Parathyroid adenoma (tissue), 2 donors: ENCODE data around the gene VEGFB.

Experiments used
- H2AFZ ChIP-seq: fragments of 300-600 bp; sonication (generic); one replicate; pipeline ENCODE4 v1.7.0; 2017; ENCODE audit warnings: antibody characterized with exemption, mild to moderate bottlenecking
- H3K27ac ChIP-seq: fragments of 300-600 bp; sonication (generic); one replicate; pipeline ENCODE4 v1.7.0; 2017
- H3K27me3 ChIP-seq: fragments of 300-600 bp; sonication (generic); one replicate; pipeline ENCODE4 v1.7.0; 2017; ENCODE audit warnings: low read length; ENCODE audit not compliant: control insufficient read depth, insufficient read depth
- H3K36me3 ChIP-seq: fragments of 300-600 bp; sonication (generic); one replicate; pipeline ENCODE4 v1.7.0; 2017; ENCODE audit warnings: low read length; ENCODE audit not compliant: control insufficient read depth, insufficient read depth
- H3K4me1 ChIP-seq: fragments of 300-600 bp; sonication (generic); one replicate; pipeline ENCODE4 v1.7.0; 2017; ENCODE audit warnings: control low read depth
- H3K4me2 ChIP-seq: fragments of 300-600 bp; sonication (generic); one replicate; pipeline ENCODE4 v1.7.0; 2017; ENCODE audit warnings: low read length
- H3K4me3 ChIP-seq: fragments of 300-600 bp; sonication (generic); one replicate; pipeline ENCODE4 v1.7.0; 2017; ENCODE audit warnings: low read depth, low read length
- H3K79me2 ChIP-seq: fragments of 300-600 bp; sonication (generic); one replicate; pipeline ENCODE4 v1.7.0; 2017; ENCODE audit warnings: control low read depth
- H3K9ac ChIP-seq: fragments of 300-600 bp; sonication (generic); one replicate; pipeline ENCODE4 v1.7.0; 2017; ENCODE audit warnings: mild to moderate bottlenecking
- H3K9me3 ChIP-seq: fragments of 300-600 bp; sonication (generic); one replicate; pipeline ENCODE4 v1.7.0; 2017; ENCODE audit warnings: low read length; ENCODE audit not compliant: control insufficient read depth
- CTCF ChIP-seq: fragments of 300-600 bp; sonication (generic); IDR thresholded peaks from one replicate; pipeline ENCODE4 v1.7.0; 2017; ENCODE audit warnings: antibody characterized with exemption, mild to moderate bottlenecking
- donor health status: primary hyperparathyroidism.

Gene VEGFB

GRCh38 chr11:64268025-64268892 is 33.9 kb downstream of the VEGFB start:
- Histone ChIP-seq H3K9me3 (no peaks in the 10 kb centered on the region), H3K36me3 (no peaks in the 10 kb centered on the region), H3K4me1 (peaks cover 10% of the 10 kb centered on the region), H3K79me2 (no peaks in the 10 kb centered on the region), H3K4me2 (peak overlapping the region; percentile 91), H3K27me3 (no peaks in the 10 kb centered on the region), H3K9ac (no peak overlapping the region), H2AFZ (peak overlapping the region; percentile 5), H3K27ac (peak overlapping the region; percentile 97), H3K4me3 (peak overlapping the region; percentile 83)
- TF ChIP-seq CTCF: no peak

GRCh38 chr11:64268893-64269539 is 34.6 kb downstream of the VEGFB start:
- H3K27ac ChIP-seq: peak overlapping the region; percentile 97
- H3K4me1 ChIP-seq: peaks cover 10% of the 10 kb centered on the region
- H3K9ac ChIP-seq: peak overlapping the region; percentile 42
- no peak for TF ChIP-seq CTCF
- no peaks in the 10 kb centered on the region for H3K79me2 ChIP-seq
- peak overlapping the region; percentile 73 for H2AFZ ChIP-seq
- H3K4me3 ChIP-seq: peak overlapping the region; percentile 83
- no peaks in the 10 kb centered on the region for H3K36me3 ChIP-seq
- peak overlapping the region; percentile 91 for H3K4me2 ChIP-seq
- H3K27me3 ChIP-seq: no peaks in the 10 kb centered on the region
- no peaks in the 10 kb centered on the region for H3K9me3 ChIP-seq

DNA sequence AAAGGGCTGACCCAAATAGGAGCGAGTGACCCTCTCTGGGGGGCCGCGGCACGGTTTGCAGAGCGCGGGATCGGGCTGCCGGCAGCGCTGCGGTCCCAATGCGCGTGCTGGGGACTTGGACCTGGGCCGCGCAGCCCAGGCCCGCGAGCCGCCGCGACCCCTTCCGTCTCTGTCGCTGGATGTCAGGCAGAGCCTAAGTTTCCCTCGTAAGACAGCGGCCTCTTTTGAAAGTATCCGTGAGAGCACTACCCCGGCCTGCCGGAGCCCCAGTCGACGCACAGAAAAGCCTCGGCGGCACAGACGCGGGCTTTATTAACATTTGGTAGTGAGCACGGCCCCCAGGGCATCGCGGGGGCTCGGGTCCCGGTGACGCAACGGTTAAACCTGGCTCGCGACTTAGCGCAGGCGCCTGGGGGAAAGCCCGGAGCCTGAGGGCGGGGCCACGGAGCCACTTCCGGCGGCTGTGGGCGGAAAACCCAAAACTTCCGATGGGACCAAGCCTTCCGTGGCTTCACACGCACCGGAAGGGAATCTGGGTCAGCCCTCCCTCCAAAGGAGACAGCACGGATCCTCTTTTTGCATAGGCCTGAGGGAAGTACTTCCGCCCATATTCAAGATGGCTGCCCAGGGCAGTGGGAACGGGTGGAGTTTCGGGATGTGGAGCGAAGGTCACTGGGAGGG is 35.3 kb downstream of the VEGFB start:
- Histone ChIP-seq H3K36me3 (no peaks in the 10 kb centered on the region), H3K9ac (peak overlapping the region; percentile 42), H3K4me2 (peak overlapping the region; percentile 93), H3K4me3 (peak overlapping the region; percentile 90), H3K9me3 (no peaks in the 10 kb centered on the region), H3K27ac (peak overlapping the region; percentile 97), H3K27me3 (no peaks in the 10 kb centered on the region), H3K4me1 (peaks cover 10% of the 10 kb centered on the region), H3K79me2 (no peaks in the 10 kb centered on the region), H2AFZ (peak overlapping the region; percentile 73)
- no peak for TF ChIP-seq CTCF

DNA sequence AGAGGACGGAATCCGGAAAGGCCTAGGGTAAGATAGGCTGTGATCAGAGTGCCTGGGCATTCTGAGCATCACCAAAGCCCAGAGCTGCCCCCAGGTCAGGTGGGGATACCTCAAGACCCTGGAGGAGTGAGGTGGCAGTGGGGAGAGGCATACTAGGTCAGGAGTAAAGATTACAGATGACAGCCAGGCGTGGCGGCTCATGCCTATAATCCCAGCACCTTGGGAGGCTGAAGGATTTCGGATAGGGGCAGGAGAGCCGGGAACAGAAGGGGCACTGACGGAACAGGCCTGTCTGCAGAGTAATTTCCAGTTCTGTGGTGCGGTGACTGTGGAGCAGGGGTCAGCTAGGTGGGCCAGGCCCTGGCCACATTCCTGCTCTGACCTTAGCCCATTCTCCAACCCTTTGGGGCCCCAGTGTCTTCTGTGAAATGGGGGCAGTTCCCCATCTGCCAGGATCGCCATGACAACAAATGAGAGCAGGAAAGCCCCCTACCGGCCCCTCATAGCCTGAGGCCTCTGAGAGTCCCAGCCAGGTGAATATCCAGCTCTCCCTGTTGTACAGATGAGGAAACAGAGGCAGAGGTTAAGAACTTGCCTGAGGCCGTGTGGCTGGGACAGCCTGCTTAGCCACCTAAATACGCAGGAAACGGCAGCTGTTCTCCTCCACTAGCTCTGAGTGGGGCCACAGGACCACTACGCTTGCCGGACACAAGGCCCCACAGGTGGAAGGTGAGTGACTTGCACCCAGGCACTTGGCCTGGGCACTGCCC is 40.8 kb downstream of the VEGFB start:
- Histone ChIP-seq H3K79me2 (no peaks in the 10 kb centered on the region), H3K9ac (no peak overlapping the region), H2AFZ (no peak overlapping the region), H3K27ac (no peak overlapping the region), H3K27me3 (no peaks in the 10 kb centered on the region), H3K36me3 (no peaks in the 10 kb centered on the region), H3K9me3 (no peaks in the 10 kb centered on the region), H3K4me2 (no peak overlapping the region), H3K4me1 (no peaks in the 10 kb centered on the region), H3K4me3 (no peak overlapping the region)
- no peak for TF ChIP-seq CTCF
